ENCODE data around the gene RPE65.
"Not testable (repeated sequence)": the region's sequence is repeated elsewhere in the genome, so short reads cannot be mapped to it uniquely, and the experiment has no call there.

RPE65 gene

GRCh38 chr1:68454534-68454933 is 4.8 kb upstream of the RPE65 start:
- DNase-seq (ENCODE audit: insufficient read length, low spot score) (no peak), FAIRE-seq (no peak)

GRCh38 chr1:68453060-68453670 is 3.4 kb upstream of the RPE65 start:
- DNase-seq (ENCODE audit: insufficient read length, low spot score) (no peak), FAIRE-seq (no peak)

- no peak for DNase-seq (ENCODE audit: insufficient read length, low spot score)
- FAIRE-seq, result no peak
Observed at GRCh38 chr1:68448365-68448764, 1.4 kb downstream of the RPE65 start.

GRCh38 chr1:68445709-68446108 is 4.0 kb downstream of the RPE65 start:
- FAIRE-seq, result no peak
- DNase-seq (ENCODE audit: insufficient read length, low spot score), result no peak

- DNase-seq (ENCODE audit: insufficient read length, low spot score), result peak; percentile 19
- no peak for FAIRE-seq
Observed at GRCh38 chr1:68442822-68443556, 6.8 kb downstream of the RPE65 start.

GRCh38 chr1:68442006-68442405 is 7.7 kb downstream of the RPE65 start:
- DNase-seq (ENCODE audit: insufficient read length, low spot score), result no peak
- no peak for FAIRE-seq

GRCh38 chr1:68438310-68438709 is 11.4 kb downstream of the RPE65 start:
- no peak for FAIRE-seq

GRCh38 chr1:68433395-68433794 is 16.4 kb downstream of the RPE65 start:
- DNase-seq (ENCODE audit: insufficient read length, low spot score) (no peak), FAIRE-seq (no peak)

More at GRCh38 chr1:68438310-68438709, 11.4 kb downstream of the RPE65 start:
- no peak for DNase-seq (ENCODE audit: insufficient read length, low spot score)

- DNase-seq (ENCODE audit: insufficient read length, low spot score), result no peak
- FAIRE-seq, result no peak
Observed at GRCh38 chr1:68431076-68431475, 18.7 kb downstream of the RPE65 start.

- DNase-seq (ENCODE audit: insufficient read length, low spot score), result no peak
- no peak for FAIRE-seq
Observed at GRCh38 chr1:68429233-68429808, 20.4 kb downstream of the RPE65 start.

- no peak for FAIRE-seq
Observed at GRCh38 chr1:68426594-68426993, 23.2 kb downstream of the RPE65 start.

GRCh38 chr1:68421350-68421749 is 28.4 kb downstream of the RPE65 start:
- DNase-seq (ENCODE audit: insufficient read length, low spot score) (no peak), FAIRE-seq (no peak)

More at GRCh38 chr1:68426594-68426993, 23.2 kb downstream of the RPE65 start:
- no peak for DNase-seq (ENCODE audit: insufficient read length, low spot score)

- FAIRE-seq, result no peak
- DNase-seq (ENCODE audit: insufficient read length, low spot score), result no peak
Observed at GRCh38 chr1:68409426-68409825, 40.3 kb downstream of the RPE65 start.

GRCh38 chr1:68401506-68401905 is 48.2 kb downstream of the RPE65 start:
- FAIRE-seq (no peak), DNase-seq (ENCODE audit: insufficient read length, low spot score) (no peak)

- FAIRE-seq; DNase-seq (ENCODE audit: insufficient read length, low spot score): not testable (repeated sequence)
Observed at GRCh38 chr1:68395575-68395974, 54.2 kb downstream of the RPE65 start.

GRCh38 chr1:68392474-68392873 is 57.3 kb downstream of the RPE65 start:
- not testable (repeated sequence) for FAIRE-seq

GRCh38 chr1:68385798-68386524 is 63.8 kb downstream of the RPE65 start:
- not testable (repeated sequence) for DNase-seq (ENCODE audit: insufficient read length, low spot score); FAIRE-seq

More at GRCh38 chr1:68392474-68392873, 57.3 kb downstream of the RPE65 start:
- DNase-seq (ENCODE audit: insufficient read length, low spot score), result not testable (repeated sequence)

GRCh38 chr1:68384872-68385411 is 64.8 kb downstream of the RPE65 start:
- no peak for DNase-seq (ENCODE audit: insufficient read length, low spot score)
- FAIRE-seq, result no peak

- no peak for FAIRE-seq
Observed at GRCh38 chr1:68384321-68384813, 65.4 kb downstream of the RPE65 start.

GRCh38 chr1:68383092-68383491 is 66.7 kb downstream of the RPE65 start:
- FAIRE-seq, result no peak

More at GRCh38 chr1:68384321-68384813, 65.4 kb downstream of the RPE65 start:
- peak; percentile 83 for DNase-seq (ENCODE audit: insufficient read length, low spot score)

GRCh38 chr1:68379085-68379478 is 70.7 kb downstream of the RPE65 start:
- no peak for DNase-seq (ENCODE audit: insufficient read length, low spot score)
- FAIRE-seq, result no peak

More at GRCh38 chr1:68383092-68383491, 66.7 kb downstream of the RPE65 start:
- no peak for DNase-seq (ENCODE audit: insufficient read length, low spot score)

All from HTR-8/SVneo (cell line).